ENCODE measurements around the gene RETREG3. TPM values are rescaled to one million over a fixed set of nuclear protein-coding genes. Genes with fewer than 3 reads are reported as not detected.

RETREG3 gene
- total and polyA plus RNA-seq, 2 of the 13 experiments (the other 11 are each of a cell fraction or from before 2014, with no cell fraction given): 47.0 to 55.8 TPM

DNA sequence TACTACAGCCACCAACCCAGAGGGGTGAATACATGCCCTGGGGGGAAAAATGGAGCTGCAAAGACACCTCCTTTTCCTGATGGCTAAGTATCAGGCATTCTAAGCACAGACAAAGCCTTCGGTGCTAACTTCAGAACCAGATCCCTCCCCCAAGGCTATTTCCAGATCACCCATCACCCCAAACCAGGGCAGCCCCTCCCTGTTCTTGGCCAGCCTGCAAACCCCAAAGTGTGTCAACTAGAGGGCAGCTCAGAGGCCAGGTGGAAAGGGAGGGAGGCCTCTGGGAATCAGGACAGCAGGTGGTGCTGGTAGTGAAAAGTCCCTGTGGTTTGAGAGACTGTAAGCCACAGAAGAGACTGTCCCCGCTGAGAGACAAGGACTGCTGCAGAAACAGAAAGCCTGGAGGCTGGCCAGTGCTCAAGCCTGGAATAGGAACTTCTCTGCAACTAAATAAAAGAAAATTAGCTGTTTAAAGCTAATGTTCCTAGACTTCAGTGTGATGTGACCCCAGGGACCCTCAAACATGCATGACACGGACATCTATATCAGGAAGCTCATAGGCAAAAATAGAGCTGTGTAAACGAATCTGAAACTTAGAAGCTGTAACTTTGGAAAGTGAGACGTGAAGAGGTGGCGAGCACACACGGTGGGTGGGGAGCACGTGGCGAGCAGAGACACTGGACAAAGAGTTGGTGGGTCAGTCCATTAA, 9.4 kb upstream of the RETREG3 start (continued):
- TF ChIP-seq, protein P1, sequence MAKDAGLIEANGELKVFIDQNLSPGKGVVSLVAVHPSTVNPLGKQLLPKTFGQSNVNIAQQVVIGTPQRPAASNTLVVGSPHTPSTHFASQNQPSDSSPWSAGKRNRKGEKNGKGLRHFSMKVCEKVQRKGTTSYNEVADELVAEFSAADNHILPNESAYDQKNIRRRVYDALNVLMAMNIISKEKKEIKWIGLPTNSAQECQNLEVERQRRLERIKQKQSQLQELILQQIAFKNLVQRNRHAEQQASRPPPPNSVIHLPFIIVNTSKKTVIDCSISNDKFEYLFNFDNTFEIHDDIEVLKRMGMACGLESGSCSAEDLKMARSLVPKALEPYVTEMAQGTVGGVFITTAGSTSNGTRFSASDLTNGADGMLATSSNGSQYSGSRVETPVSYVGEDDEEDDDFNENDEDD (CRISPR knock-in tag; IDR thresholded peaks at IDR 0.05; ENCODE audit: borderline replicate concordance): peak; percentile 74; the same call in 1 of the 2 replicates
- no peak for TF ChIP-seq TOPORS (CRISPR knock-in tag; IDR thresholded peaks at IDR 0.05)
- TF ChIP-seq IKZF1 (IDR thresholded peaks at IDR 0.05): no peak
- no peak; the same call in 1 of the 2 replicates for TF ChIP-seq ZFP90 (CRISPR knock-in tag; IDR thresholded peaks at IDR 0.05; ENCODE audit: borderline replicate concordance)
- TF ChIP-seq ZNF17 (CRISPR knock-in tag; IDR thresholded peaks at IDR 0.05): no peak
- no peak for TF ChIP-seq EED (CRISPR knock-in tag; IDR thresholded peaks at IDR 0.05)
- peak; percentile 88 for TF ChIP-seq SAP130 (CRISPR knock-in tag; IDR thresholded peaks at IDR 0.05; ENCODE audit: low read depth)
- no peak for TF ChIP-seq ZBTB8A (CRISPR knock-in tag; IDR thresholded peaks at IDR 0.05; ENCODE audit: borderline replicate concordance, low read depth)
- TF ChIP-seq, protein P2, sequence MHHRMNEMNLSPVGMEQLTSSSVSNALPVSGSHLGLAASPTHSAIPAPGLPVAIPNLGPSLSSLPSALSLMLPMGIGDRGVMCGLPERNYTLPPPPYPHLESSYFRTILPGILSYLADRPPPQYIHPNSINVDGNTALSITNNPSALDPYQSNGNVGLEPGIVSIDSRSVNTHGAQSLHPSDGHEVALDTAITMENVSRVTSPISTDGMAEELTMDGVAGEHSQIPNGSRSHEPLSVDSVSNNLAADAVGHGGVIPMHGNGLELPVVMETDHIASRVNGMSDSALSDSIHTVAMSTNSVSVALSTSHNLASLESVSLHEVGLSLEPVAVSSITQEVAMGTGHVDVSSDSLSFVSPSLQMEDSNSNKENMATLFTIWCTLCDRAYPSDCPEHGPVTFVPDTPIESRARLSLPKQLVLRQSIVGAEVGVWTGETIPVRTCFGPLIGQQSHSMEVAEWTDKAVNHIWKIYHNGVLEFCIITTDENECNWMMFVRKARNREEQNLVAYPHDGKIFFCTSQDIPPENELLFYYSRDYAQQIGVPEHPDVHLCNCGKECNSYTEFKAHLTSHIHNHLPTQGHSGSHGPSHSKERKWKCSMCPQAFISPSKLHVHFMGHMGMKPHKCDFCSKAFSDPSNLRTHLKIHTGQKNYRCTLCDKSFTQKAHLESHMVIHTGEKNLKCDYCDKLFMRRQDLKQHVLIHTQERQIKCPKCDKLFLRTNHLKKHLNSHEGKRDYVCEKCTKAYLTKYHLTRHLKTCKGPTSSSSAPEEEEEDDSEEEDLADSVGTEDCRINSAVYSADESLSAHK (CRISPR knock-in tag; IDR thresholded peaks at IDR 0.05; ENCODE audit: borderline replicate concordance): 0 out of 2 replicates have a peak, but pooled peaks have one; percentile 29
- TF ChIP-seq, protein P3, sequence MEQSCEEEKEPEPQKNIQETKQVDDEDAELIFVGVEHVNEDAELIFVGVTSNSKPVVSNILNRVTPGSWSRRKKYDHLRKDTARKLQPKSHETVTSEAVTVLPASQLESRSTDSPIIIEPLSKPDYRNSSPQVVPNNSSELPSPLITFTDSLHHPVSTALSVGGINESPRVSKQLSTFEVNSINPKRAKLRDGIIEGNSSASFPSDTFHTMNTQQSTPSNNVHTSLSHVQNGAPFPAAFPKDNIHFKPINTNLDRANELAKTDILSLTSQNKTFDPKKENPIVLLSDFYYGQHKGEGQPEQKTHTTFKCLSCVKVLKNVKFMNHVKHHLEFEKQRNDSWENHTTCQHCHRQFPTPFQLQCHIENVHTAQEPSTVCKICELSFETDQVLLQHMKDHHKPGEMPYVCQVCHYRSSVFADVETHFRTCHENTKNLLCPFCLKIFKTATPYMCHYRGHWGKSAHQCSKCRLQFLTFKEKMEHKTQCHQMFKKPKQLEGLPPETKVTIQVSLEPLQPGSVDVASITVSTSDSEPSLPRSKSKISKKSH (CRISPR knock-in tag; IDR thresholded peaks at IDR 0.05; ENCODE audit: borderline replicate concordance): no peak
- no peak for TF ChIP-seq ZNF101 (CRISPR knock-in tag; IDR thresholded peaks at IDR 0.05; ENCODE audit: borderline replicate concordance, low read depth)
- TF ChIP-seq ZNF143 (CRISPR knock-in tag; IDR thresholded peaks at IDR 0.05): no peak
- no peak for TF ChIP-seq PHF20 (CRISPR knock-in tag; IDR thresholded peaks at IDR 0.05)
- TF ChIP-seq ZNF530 (CRISPR knock-in tag; IDR thresholded peaks at IDR 0.05; ENCODE audit: low read depth): no peak
- no peak for TF ChIP-seq ZFAT (CRISPR knock-in tag; conservative IDR thresholded peaks at IDR 0.05)
- TF ChIP-seq TGIF2 (CRISPR knock-in tag; IDR thresholded peaks at IDR 0.05): peak; percentile 62
- no peak for TF ChIP-seq RFXAP (CRISPR knock-in tag; IDR thresholded peaks at IDR 0.05; ENCODE audit: borderline replicate concordance)
- TF ChIP-seq STAG1 (CRISPR knock-in tag; IDR thresholded peaks at IDR 0.05): peak; percentile 79
- peak; percentile 63 for TF ChIP-seq ZNF12 (CRISPR knock-in tag; IDR thresholded peaks at IDR 0.05)
- no peak for TF ChIP-seq ZNF672 (CRISPR knock-in tag; IDR thresholded peaks at IDR 0.05)
- TF ChIP-seq, protein P4, sequence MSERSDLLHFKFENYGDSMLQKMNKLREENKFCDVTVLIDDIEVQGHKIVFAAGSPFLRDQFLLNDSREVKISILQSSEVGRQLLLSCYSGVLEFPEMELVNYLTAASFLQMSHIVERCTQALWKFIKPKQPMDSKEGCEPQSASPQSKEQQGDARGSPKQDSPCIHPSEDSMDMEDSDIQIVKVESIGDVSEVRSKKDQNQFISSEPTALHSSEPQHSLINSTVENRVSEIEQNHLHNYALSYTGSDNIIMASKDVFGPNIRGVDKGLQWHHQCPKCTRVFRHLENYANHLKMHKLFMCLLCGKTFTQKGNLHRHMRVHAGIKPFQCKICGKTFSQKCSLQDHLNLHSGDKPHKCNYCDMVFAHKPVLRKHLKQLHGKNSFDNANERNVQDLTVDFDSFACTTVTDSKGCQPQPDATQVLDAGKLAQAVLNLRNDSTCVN (CRISPR knock-in tag; IDR thresholded peaks at IDR 0.05; ENCODE audit: borderline replicate concordance): no peak; the same call in 1 of the 2 replicates
- no peak; the same call in 1 of the 2 replicates for TF ChIP-seq ZMYM4 (CRISPR knock-in tag; IDR thresholded peaks at IDR 0.05)

Data from HepG2 (cell line).